CD4-positive, alpha-beta T cell treated with Interleukin-17A for 1 hour (primary cell): ENCODE results near the gene ATF7IP2.
"Not testable (repeated sequence)": the region's sequence is repeated elsewhere in the genome, so short reads cannot be mapped to it uniquely, and the experiment has no call there.

Experiments
- DNase-seq: peaks from one replicate; pipeline ENCODE4 v3.0.0-alpha.2; 2020

ATF7IP2 gene

GRCh38 chr16:10465821-10466220, 80.0 kb downstream of the ATF7IP2 start:
- no peak for DNase-seq

DNA sequence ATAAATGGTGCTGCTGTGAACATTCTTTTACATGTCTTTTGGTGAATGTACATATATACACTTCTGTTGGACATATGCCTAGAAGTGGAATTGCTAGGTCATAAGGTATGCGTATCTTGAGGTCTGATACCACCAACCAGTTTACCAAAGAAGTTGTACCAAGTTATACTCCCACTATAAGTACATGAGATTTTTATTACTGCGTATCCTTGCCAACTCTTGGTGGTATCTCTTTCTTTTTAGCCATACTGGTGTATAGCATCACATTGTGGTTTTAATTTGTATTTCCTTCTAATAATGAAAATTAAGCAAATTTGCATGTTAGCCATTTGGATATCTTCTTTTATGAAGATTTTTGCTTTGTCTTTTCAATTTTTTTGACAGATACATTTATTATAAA, 80.5 kb downstream of the ATF7IP2 start:
- no peak for DNase-seq

GRCh38 chr16:10466861-10467260, 81.0 kb downstream of the ATF7IP2 start:
- DNase-seq = no peak

- not testable (repeated sequence) for DNase-seq
Measured at GRCh38 chr16:10476636-10477035, 90.8 kb downstream of the ATF7IP2 start.

- no peak for DNase-seq
Measured at GRCh38 chr16:10480151-10480550, 94.3 kb downstream of the ATF7IP2 start.

DNA sequence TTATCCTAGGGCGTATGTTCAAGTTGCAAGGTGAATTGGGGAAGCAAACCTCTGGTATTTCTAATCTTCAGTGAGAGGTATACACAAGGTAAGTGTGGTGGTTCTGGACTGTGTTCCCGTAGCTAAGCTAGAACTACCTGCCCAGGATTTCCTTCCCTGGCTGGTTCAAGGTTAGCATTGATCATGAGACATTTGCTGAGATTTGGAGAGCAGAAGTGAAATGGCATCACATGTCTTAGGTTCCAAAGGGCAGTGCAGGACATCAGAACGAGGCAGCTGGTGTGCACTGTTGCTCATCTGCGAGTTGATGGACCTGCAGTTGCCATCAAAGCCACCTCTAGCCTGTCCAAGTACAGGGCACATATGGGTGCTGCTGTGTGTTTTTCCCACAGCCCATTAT, 99.3 kb downstream of the ATF7IP2 start:
- no peak for DNase-seq

DNA sequence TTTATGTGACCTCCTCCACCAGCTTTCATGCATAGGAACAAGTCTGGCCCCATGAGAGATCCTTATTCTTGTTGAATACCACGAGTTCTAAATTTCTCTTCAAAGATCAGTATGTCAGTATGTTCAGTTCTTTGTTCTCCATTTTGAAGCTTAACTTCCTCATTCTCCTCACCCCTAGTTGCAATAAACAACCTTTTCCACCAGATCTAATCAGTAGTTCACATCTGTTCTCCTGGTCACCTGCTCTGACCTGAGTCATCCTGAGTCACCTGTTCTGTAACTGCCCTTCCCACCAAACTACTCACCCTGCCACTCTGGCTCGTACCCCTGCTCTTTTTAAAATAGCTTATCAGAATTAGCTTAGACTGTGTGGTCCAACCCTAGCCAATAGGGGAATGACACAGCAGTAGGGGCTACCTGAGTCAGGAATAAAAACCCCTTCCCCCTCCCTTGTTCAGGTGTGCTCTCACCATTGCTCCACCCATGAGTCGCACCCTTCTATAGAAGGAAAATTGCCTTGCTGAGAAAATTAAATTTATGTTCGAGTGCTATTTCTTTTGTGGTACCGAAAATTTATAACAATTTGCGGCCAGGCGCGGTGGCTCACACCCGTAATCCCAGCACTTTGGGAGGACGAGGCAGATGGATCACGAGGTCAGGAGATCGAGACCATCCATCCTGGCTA, 100.0 kb downstream of the ATF7IP2 start:
- no peak for DNase-seq

DNA sequence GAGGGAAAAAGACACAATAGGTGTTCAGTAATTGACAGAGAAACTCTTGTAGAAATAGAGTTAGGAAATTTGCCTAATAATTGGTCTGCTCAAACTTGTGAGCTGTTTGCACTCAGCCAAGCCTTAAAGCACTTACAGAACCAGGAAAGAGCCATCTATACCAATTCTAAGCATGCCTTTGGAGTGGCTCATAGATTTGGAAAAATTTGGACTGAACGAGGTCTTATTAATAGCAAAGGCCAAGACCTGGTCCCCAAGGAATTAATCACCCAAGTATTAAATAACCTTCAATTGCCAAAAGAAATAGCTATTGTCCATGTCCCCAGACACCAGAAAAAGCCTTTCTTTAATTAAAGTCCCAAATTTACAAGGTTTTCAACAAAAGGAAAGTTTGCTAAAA, 104.3 kb downstream of the ATF7IP2 start:
- no peak for DNase-seq

GRCh38 chr16:10493276-10493675, 107.4 kb downstream of the ATF7IP2 start:
- no peak for DNase-seq

- no peak for DNase-seq
Measured at GRCh38 chr16:10494343-10495030, 108.6 kb downstream of the ATF7IP2 start.

DNA sequence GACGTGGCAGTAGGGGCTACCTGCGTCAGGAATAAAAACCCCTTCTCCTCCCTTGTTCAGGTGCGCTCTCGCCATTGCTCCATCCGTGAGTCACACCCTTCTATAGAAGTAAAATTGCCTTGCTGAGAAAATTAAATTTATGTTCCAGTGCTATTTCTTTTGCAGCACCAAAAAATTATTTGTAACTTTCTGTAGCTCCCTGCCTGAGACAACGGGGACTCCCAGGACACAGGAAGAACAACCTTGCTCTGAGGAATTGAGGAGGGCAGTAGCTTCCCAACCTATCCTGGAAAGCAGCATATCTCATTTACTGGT, 109.1 kb downstream of the ATF7IP2 start:
- no peak for DNase-seq

DNA sequence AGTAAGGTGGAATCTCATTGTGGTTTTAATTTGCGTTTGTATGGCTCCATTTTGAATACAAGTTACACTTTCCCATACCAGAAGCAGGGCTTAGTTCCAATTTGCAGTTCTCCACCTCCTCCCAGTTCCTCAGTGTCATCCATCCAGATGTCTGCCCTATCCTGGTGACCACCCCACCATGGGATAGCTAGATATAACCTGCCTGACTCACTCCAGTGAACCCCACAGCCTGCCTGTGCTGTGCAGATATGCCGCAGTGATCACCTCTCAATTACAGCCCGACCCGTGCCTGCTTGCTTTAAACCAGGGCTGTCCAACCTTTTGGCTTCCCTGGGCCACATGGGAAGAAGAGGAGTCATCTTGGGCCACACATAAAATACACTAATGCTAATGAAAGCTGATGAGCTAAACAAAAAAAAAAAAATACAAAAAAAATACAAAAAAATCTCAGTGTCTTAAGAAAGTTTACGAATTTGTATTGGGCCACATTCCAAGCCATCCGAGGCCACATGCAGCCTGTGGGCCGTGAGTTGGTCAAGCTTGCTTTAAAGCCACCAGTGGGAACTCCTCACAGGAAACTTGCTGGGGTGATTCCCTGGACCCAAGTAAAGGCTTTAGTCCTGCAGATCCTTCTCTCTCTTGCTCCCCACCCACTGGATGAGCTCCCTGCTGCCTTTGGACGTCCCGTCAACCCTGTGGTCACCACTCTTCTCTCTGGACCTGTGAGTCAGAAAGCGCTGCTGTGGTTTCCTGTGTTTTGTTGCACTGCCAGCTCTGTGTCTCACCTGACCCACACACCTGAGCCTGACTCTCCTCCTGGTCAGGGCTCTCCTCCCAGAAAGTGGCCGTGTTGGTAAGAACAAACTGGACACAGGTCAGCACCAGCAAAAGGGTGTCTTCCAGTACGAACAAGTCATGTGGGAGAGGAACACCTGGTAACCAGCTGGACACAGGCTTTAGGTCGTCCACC, 111.6 kb downstream of the ATF7IP2 start:
- no peak for DNase-seq

DNA sequence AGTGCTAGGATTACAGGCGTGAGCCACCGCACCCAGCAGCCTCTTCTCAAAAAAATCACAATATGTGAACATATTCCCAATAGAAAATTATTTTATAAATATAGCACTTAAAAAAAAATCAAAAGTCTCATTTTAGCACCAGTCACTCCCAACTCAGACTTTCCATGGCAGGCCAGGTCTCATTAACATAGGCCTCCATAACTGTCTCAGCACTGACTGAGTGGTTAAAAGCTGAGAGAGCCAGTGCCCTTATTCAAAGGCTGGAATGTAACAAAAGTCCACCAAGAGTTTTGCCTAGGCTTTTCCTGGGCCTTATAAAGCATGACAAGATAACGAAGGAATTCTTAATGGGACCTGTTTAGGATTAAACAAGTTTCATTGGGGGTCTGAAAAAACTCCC, 114.7 kb downstream of the ATF7IP2 start:
- no peak for DNase-seq

DNA sequence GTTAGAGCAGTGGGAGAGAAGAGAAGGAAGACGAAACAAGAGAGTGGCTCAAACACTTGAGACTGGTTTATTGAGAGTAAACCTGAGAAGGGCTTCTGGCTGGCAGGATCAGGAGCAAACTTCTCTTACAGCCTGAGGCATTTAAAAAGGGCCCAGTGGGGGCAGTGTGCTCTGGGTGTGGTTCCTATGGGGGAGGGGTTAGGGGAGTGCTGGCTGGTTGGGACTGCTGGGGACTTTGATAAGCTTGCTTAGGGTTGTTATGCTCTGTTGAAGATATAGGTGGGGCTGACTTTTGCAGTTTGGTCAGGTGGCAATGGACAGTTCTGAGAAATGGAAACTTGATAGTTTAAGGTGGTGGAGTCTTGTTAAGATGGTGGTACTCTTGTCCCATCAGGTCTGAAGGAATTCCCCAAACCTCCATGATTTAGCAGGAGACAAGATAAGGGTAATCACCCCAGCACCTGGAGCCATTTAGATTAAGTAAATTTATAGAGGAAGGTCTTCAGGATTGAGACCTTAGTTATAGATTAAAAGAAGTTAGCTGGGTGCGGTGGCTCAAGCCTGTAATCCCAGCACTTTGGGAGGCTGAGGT, 115.3 kb downstream of the ATF7IP2 start:
- DNase-seq = no peak

- no peak for DNase-seq
Measured at GRCh38 chr16:10502776-10503175, 116.9 kb downstream of the ATF7IP2 start.

DNA sequence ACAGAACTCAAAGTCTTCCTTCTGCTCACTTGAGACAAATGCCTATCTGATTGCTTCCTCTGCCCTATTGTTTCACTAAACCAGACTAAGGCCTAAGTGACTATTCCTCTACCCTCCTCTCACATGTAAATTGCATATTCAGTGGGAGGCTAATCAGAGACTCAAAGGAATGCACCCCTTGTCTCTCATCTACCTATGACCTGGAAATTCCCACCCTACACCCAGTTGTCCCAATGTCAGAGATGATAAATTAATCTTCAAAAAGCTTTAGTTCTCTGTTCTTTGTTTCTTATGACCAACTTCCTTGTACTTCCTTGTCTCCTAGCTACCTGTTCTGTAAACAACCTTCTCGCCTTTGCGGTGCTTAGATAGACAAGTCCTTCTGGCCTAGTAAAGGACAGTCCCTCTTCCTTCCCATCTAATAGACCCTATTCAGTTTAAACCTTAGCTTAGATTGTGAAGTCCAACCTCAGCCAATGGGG, 118.6 kb downstream of the ATF7IP2 start:
- DNase-seq = no peak

DNA sequence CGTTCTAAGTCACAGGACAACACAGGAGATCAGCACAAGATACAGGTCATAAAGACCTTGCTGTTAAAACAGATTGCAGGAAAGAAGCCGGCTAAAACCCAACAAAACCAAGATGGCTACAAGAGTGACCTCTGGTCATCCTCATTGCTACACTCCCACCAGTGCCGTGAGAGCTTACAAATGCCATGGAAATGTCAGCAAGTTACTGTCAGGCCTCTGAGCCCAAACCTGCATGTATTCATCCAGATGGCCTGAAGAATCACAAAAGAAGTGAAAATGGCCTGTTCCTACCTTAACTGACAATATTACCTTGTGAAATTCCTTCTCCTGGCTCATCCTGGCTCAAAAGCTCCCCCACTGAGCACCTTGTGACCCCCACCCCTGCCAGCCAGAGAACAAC, 119.4 kb downstream of the ATF7IP2 start:
- DNase-seq = not testable (repeated sequence)

GRCh38 chr16:10509534-10510025, 123.7 kb downstream of the ATF7IP2 start:
- DNase-seq = peak; percentile 81

GRCh38 chr16:10510279-10510678, 124.4 kb downstream of the ATF7IP2 start:
- no peak for DNase-seq

DNA sequence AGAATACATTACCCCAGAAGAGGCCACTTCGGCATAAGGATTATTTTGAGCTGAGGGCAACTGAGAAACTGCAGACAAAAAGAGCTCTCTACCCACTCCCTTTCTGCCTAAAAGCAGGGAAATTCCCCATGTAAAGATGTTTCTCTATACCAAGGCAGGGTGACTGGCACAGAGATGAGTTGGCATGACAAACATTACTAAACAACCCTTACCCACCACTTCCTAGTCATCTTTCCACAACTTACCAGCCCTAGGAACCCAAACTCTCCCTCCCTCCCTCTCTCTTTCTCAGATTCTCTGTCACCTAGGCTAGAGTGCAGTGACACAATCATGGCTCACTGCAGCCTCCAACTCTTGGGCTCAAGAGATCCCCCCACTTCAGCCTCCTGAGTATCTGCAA, 126.0 kb downstream of the ATF7IP2 start:
- no peak for DNase-seq

GRCh38 chr16:10514369-10515055, 128.7 kb downstream of the ATF7IP2 start:
- peak; percentile 64 for DNase-seq

- no peak for DNase-seq
Measured at GRCh38 chr16:10517868-10518267, 132.0 kb downstream of the ATF7IP2 start.
